Gastrocnemius medialis (tissue), 4 donors: ENCODE measurements around the gene PIK3C2G.

Experiments
- CTCF ChIP-seq, 5 experiments: fragments of 450-650 bp in 3 of 5; fragments of 200-600 bp in 2 of 5; sonication (generic) in 2 of 5; IDR thresholded peaks in 4 of 5; conservative IDR thresholded peaks in 1 of 5; 1 replicate in 4 of 5; 2 replicates in 1 of 5; pipeline ENCODE4 v1.5.1; 2016 to 2019; ENCODE audit warnings: antibody characterized with exemption in 5 of 5, mild to moderate bottlenecking in 3 of 5, moderate library complexity in 3 of 5
- POLR2A ChIP-seq, 2 donors: fragments of 450-650 bp; IDR thresholded peaks; one replicate each; pipeline ENCODE4 v1.6.1; 2017; ENCODE audit warnings: antibody characterized with exemption in 2 of 2, mild to moderate bottlenecking in 2 of 2, moderate library complexity in 2 of 2

GRCh38 chr12:18612971-18613370 lies 351.7 kb downstream of the PIK3C2G start:
- TF ChIP-seq CTCF (IDR thresholded peaks at IDR 0.05 in 4 of 5, conservative IDR thresholded peaks at IDR 0.05 in 1 of 5) (no peak), POLR2A (IDR thresholded peaks at IDR 0.05) (no peak)
